GM23248 (cell line): ENCODE results near the gene SMYD4. TPM values are rescaled to one million over a fixed set of nuclear protein-coding genes. Genes with fewer than 3 reads are reported as not detected.
"Not testable (repeated sequence)": the region's sequence is repeated elsewhere in the genome, so short reads cannot be mapped to it uniquely, and the experiment has no call there.

ENCODE experiments used
- DNase-seq: peaks from one replicate; pipeline ENCODE4 v3.0.0-alpha.2; 2015
- H2AFZ ChIP-seq: fragments of 200-600 bp; sonication (generic); 2 replicates; pipeline ENCODE4 v1.6.1; 2016; ENCODE audit warnings: antibody characterized with exemption
- H3F3A ChIP-seq: fragments of 200-600 bp; sonication (generic); 2 replicates; pipeline ENCODE4 v1.6.1; 2016; ENCODE audit warnings: mild to moderate bottlenecking, antibody characterized with exemption, mixed run types; ENCODE audit not compliant: insufficient read depth
- H3K27ac ChIP-seq: fragments of 200-600 bp; sonication (generic); 2 replicates; pipeline ENCODE4 v1.5.1; 2016; ENCODE audit warnings: mild to moderate bottlenecking
- H3K27me3 ChIP-seq: fragments of 200-600 bp; sonication (generic); replicated peaks from 2 replicates; pipeline ENCODE4 v1.6.1; 2016; ENCODE audit warnings: mild to moderate bottlenecking; ENCODE audit not compliant: insufficient read depth
- H3K36me3 ChIP-seq: fragments of 200-600 bp; sonication (generic); 2 replicates; pipeline ENCODE4 v1.6.1; 2016; ENCODE audit warnings: low read depth, mild to moderate bottlenecking
- H3K4me1 ChIP-seq: fragments of 200-600 bp; sonication (generic); 2 replicates; pipeline ENCODE4 v1.6.1; 2016; ENCODE audit warnings: mild to moderate bottlenecking; ENCODE audit not compliant: insufficient read depth
- H3K4me2 ChIP-seq: fragments of 200-600 bp; sonication (generic); one replicate; pipeline ENCODE4 v1.6.1; 2016; ENCODE audit warnings: mild to moderate bottlenecking; ENCODE audit not compliant: unreplicated experiment
- H3K4me3 ChIP-seq: fragments of 200-600 bp; sonication (generic); 2 replicates; pipeline ENCODE4 v1.5.1; 2016; ENCODE audit warnings: mild to moderate bottlenecking
- H3K79me2 ChIP-seq: fragments of 200-600 bp; sonication (generic); 2 replicates; pipeline ENCODE4 v1.6.1; 2016; ENCODE audit warnings: mild to moderate bottlenecking; ENCODE audit not compliant: insufficient read depth
- H3K9ac ChIP-seq: fragments of 200-600 bp; sonication (generic); 2 replicates; pipeline ENCODE4 v1.6.1; 2016; ENCODE audit warnings: mild to moderate bottlenecking
- H3K9me2 ChIP-seq: fragments of 200-600 bp; sonication (generic); 2 replicates; pipeline ENCODE4 v1.6.1; 2016; ENCODE audit warnings: mixed run types, mild to moderate bottlenecking, moderate library complexity; ENCODE audit not compliant: insufficient read depth
- H3K9me3 ChIP-seq: fragments of 200-600 bp; sonication (generic); one replicate; pipeline ENCODE4 v1.6.1; 2017; ENCODE audit warnings: low read depth
- H4K20me1 ChIP-seq: fragments of 200-600 bp; sonication (generic); 2 replicates; pipeline ENCODE4 v1.6.0; 2016; ENCODE audit not compliant: insufficient read depth
- EZH2 ChIP-seq: fragments of 200-600 bp; sonication (generic); IDR thresholded peaks from 2 replicates; pipeline ENCODE4 v1.6.1; 2018; ENCODE audit warnings: antibody characterized with exemption, mild to moderate bottlenecking; ENCODE audit not compliant: insufficient read depth, poor library complexity, severe bottlenecking
- EZH2phosphoT487 ChIP-seq: fragments of 200-600 bp; sonication (generic); IDR thresholded peaks from 2 replicates; pipeline ENCODE4 v1.6.1; 2018; ENCODE audit warnings: antibody characterized with exemption, moderate library complexity, mild to moderate bottlenecking, low read depth; ENCODE audit not compliant: insufficient read depth
- WGBS, 2 experiments: methylation state at CpG; one replicate each; pipeline ENCODE4 v1.1.6; 2015 to 2017; ENCODE audit warnings: low lambda C conversion rate in 2 of 2, low coverage in 1 of 2; ENCODE audit errors: missing lambda C conversion rate in 2 of 2; 5-methylcytosine and 5-hydroxymethylcytosine counted together
- in situ Hi-C: fragments of 300-500 bp; cut with MboI; formaldehyde crosslinking; loops from 2 replicates; pipeline ENCODE4 v1.15.0; 2020
- polyA plus RNA-seq: library from polyadenylated mRNA; unstranded; fragments of >200 nt; fragmentation: Nextera tagmentation; extraction: Ambion mirVana; gene quantifications from 2 replicates; pipeline ENCODE4 v1.2.1, GENCODE V29; 2016
- total RNA-seq: library from RNA; depleted of rRNA; stranded (reverse); fragments of >200 nt; shearing (Covaris generic); gene quantifications from 2 replicates; pipeline ENCODE4 v1.2.3, GENCODE V29; 2014

SMYD4 gene
- total and polyA plus RNA-seq, 2 experiments from 2014 or later: 3.6 to 7.5 TPM

DNA sequence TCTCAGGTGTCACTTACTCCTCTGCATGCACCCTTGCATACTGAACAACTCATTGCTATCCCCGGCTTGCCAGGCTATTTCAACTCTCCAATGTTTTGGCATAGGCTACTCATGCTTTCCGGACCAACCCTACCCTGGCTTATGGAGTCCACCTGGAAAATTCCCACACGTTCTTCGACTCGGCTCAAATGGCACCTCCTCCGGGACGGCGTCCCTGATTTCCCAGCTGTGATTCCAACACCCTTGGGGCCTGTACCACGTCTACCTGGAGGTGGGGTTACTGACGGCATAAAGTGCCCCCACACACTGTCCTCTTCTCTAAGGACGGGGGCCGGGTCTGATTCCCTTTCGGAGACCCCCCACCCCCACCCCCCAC lies 498 bp downstream of the SMYD4 start:
- 0 to 3% methylated on average over 13 of the region's 13 CpGs for WGBS, 2 experiments
- Histone ChIP-seq H3K36me3 (0 out of 2 replicates have a peak, but pooled peaks cover 2% of the 10 kb centered on the region), H3K4me1 (peaks cover 10% of the 10 kb centered on the region; the same call in 1 of the 2 replicates), H3K27me3 (no peaks in the 10 kb centered on the region), H4K20me1 (no peaks in the 10 kb centered on the region), H3K4me2 (peak overlapping the region; percentile 97), H3F3A (no peaks in the 10 kb centered on the region), H3K9ac (peak overlapping the region; percentile 81), H3K4me3 (peak overlapping the region; percentile 84), H3K9me2 (no peaks in the 10 kb centered on the region), H2AFZ (peak overlapping the region; percentile 91), H3K9me3 (no peaks in the 10 kb centered on the region), H3K79me2 (peaks cover 60% of the 10 kb centered on the region), H3K27ac (peak overlapping the region; percentile 37)
- DNase-seq: peak; percentile 59
- in situ Hi-C loops: no loop called here
- TF ChIP-seq EZH2 (no peak), EZH2phosphoT487 (no peak)

DNA sequence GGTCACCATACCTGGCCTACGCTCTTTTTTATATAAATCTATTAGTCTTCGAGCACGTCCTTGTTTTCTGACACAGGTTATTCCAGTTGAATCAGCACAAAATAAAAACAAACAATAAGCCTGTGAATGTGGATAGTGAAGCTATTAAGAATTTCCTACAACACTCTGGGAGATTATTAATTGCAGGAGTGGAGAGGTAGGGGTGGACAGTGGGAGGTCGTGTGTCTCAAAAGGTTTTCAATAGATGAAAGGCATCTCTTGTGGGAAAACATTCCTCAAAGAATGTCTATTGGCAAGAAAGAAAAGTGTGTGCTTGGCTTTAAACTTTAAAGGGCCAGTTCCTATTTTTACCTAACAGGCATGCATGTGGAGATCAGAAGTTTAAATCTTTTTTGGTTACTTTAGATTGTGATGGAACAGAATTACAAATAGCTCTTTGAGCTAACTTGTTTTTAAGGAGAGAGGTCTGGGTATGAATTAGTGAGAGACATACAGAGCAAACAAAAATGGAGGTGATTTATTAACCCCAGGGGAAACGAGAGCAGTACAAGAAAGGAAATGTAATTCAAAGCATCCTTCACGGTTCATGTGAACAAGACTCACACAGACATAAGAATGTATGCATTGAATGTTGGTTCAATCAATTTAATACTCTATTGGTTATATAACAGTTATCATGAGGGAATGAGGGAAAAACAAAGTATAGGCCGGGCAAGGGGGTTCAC lies 9.0 kb downstream of the SMYD4 start:
- Histone ChIP-seq H4K20me1 (no peaks in the 10 kb centered on the region), H3K27me3 (no peaks in the 10 kb centered on the region), H3K79me2 (peaks cover 9% of the 10 kb centered on the region), H3K4me2 (no peak overlapping the region), H2AFZ (no peak overlapping the region), H3K27ac (no peak overlapping the region), H3K9me2 (no peaks in the 10 kb centered on the region), H3K9me3 (no peaks in the 10 kb centered on the region), H3F3A (no peaks in the 10 kb centered on the region), H3K9ac (no peak overlapping the region), H3K4me3 (no peak overlapping the region), H3K36me3 (0 out of 2 replicates have a peak, but pooled peaks cover 4% of the 10 kb centered on the region), H3K4me1 (no peaks in the 10 kb centered on the region)
- WGBS, 2 experiments: 79 to 81% methylated on average over 7 of the region's 7 CpGs
- no peak for DNase-seq
- TF ChIP-seq EZH2 (no peak), EZH2phosphoT487 (no peak)
- in situ Hi-C loops: no loop called here

GRCh38 chr17:1813088-1813487 lies 16.6 kb downstream of the SMYD4 start:
- Histone ChIP-seq H3K79me2 (no peaks in the 10 kb centered on the region), H3F3A (peaks cover 14% of the 10 kb centered on the region), H3K27ac (0 out of 2 replicates have a peak overlapping the region, but pooled peaks have one; percentile 4), H3K36me3 (no peaks in the 10 kb centered on the region), H3K4me2 (no peak overlapping the region), H3K9ac (no peak overlapping the region), H3K4me1 (peaks cover 9% of the 10 kb centered on the region; the same call in 1 of the 2 replicates), H3K4me3 (no peak overlapping the region), H3K9me2 (no peaks in the 10 kb centered on the region), H4K20me1 (no peaks in the 10 kb centered on the region; the same call in 1 of the 2 replicates), H3K27me3 (no peaks in the 10 kb centered on the region), H2AFZ (no peak overlapping the region), H3K9me3 (no peaks in the 10 kb centered on the region)
- WGBS, 2 experiments: 40 to 54% methylated on average over 5 of the region's 5 CpGs
- DNase-seq: peak; percentile 63
- in situ Hi-C loops: no loop called here
- TF ChIP-seq EZH2phosphoT487 (no peak), EZH2 (no peak)

GRCh38 chr17:1810450-1811103 lies 19.1 kb downstream of the SMYD4 start:
- WGBS, 2 experiments: 95% methylated on average over 20 of the region's 20 CpGs
- Histone ChIP-seq H3K4me1 (peaks cover 9% of the 10 kb centered on the region; the same call in 1 of the 2 replicates), H2AFZ (no peak overlapping the region)

DNA sequence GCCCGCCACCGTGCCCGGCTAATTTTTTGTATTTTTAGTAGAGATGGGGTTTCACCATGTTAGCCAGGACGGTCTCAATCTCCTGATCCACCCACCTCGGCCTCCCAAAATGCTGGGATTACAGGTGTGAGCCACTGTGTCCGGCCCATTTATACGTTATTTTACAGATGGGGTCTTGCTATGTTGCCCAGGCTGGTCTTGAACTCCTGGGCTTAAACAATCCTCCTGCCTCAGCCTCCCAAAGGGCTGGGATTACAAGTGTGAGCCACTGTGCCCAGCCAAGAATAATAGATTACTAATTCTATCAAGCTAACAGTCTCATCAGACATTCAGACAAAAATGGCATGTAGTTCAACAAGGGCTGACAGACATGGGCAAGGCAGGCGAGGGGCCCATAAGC lies 19.9 kb downstream of the SMYD4 start:
- H3K9me3 ChIP-seq, H3K27ac ChIP-seq, H3K4me2 ChIP-seq, H3K4me3 ChIP-seq, H3K4me1 ChIP-seq, H3K27me3 ChIP-seq, H3K9me2 ChIP-seq, H3K36me3 ChIP-seq, DNase-seq, H3K9ac ChIP-seq, H2AFZ ChIP-seq, H4K20me1 ChIP-seq, in situ Hi-C loops, H3K79me2 ChIP-seq: not testable (repeated sequence)
- WGBS, 2 experiments: 97 to 98% methylated on average over 8 of the region's 8 CpGs
- peaks cover 14% of the 10 kb centered on the region for H3F3A ChIP-seq

More at GRCh38 chr17:1810450-1811103, 19.1 kb downstream of the SMYD4 start:
- Histone ChIP-seq H4K20me1 (no peaks in the 10 kb centered on the region; the same call in 1 of the 2 replicates), H3K27me3 (no peaks in the 10 kb centered on the region), H3K36me3 (no peaks in the 10 kb centered on the region), H3K9ac (no peak overlapping the region), H3K79me2 (no peaks in the 10 kb centered on the region), H3K4me3 (no peak overlapping the region), H3F3A (peaks cover 14% of the 10 kb centered on the region), H3K9me3 (no peaks in the 10 kb centered on the region), H3K4me2 (no peak overlapping the region), H3K9me2 (no peaks in the 10 kb centered on the region), H3K27ac (no peak overlapping the region)
- no peak for DNase-seq
- TF ChIP-seq EZH2 (no peak), EZH2phosphoT487 (no peak)
- in situ Hi-C loops: no loop called here
